HG03060 (cell line): ENCODE measurements around the gene NDUFAB1.
"Not testable (repeated sequence)": the region's sequence is repeated elsewhere in the genome, so short reads cannot be mapped to it uniquely, and the experiment has no call there.

Experiments used
- ATAC-seq: cut with Tn5 transposase; IDR thresholded peaks from one replicate; pipeline ENCODE4 v1.9.1; 2021; ENCODE audit warnings: low read depth, moderate number of reproducible peaks; ENCODE audit not compliant: unreplicated experiment

The NDUFAB1 gene

GRCh38 chr16:23556881-23557778, 39.0 kb downstream of the NDUFAB1 start, which contains the start of the genes EARS2 and UBFD1:
Gene EARS2 (minus strand): TSS chr16:23557350. CDS start chr16:23557343, 7 bp downstream.
Gene UBFD1 (plus strand): TSS chr16:23557727. CDS start chr16:23557743, 16 bp downstream.
- ATAC-seq = peak; percentile 80

GRCh38 chr16:23554536-23554935, 41.6 kb downstream of the NDUFAB1 start:
- no peak for ATAC-seq

GRCh38 chr16:23552161-23552560, 44.0 kb downstream of the NDUFAB1 start:
- ATAC-seq = no peak

- no peak for ATAC-seq
Observed at GRCh38 chr16:23549938-23550337, 46.2 kb downstream of the NDUFAB1 start.

GRCh38 chr16:23544436-23544835, 51.7 kb downstream of the NDUFAB1 start:
- no peak for ATAC-seq

- ATAC-seq = not testable (repeated sequence)
Observed at GRCh38 chr16:23540817-23541178, 55.3 kb downstream of the NDUFAB1 start.

GRCh38 chr16:23539984-23540816, 55.9 kb downstream of the NDUFAB1 start:
- no peak for ATAC-seq

- no peak for ATAC-seq
Observed at GRCh38 chr16:23538919-23539278, 57.2 kb downstream of the NDUFAB1 start.

- ATAC-seq = no peak
Observed at GRCh38 chr16:23537390-23537789, 58.7 kb downstream of the NDUFAB1 start.

GRCh38 chr16:23535901-23536300, 60.2 kb downstream of the NDUFAB1 start:
- no peak for ATAC-seq

- no peak for ATAC-seq
Observed at GRCh38 chr16:23534868-23535860, 61.0 kb downstream of the NDUFAB1 start.

GRCh38 chr16:23532448-23532847, 63.7 kb downstream of the NDUFAB1 start:
- ATAC-seq = no peak
